ENCODE measurements around the gene LINS1. TPM values are rescaled to one million over a fixed set of nuclear protein-coding genes. Genes with fewer than 3 reads are reported as not detected.

Gene LINS1, protein sequence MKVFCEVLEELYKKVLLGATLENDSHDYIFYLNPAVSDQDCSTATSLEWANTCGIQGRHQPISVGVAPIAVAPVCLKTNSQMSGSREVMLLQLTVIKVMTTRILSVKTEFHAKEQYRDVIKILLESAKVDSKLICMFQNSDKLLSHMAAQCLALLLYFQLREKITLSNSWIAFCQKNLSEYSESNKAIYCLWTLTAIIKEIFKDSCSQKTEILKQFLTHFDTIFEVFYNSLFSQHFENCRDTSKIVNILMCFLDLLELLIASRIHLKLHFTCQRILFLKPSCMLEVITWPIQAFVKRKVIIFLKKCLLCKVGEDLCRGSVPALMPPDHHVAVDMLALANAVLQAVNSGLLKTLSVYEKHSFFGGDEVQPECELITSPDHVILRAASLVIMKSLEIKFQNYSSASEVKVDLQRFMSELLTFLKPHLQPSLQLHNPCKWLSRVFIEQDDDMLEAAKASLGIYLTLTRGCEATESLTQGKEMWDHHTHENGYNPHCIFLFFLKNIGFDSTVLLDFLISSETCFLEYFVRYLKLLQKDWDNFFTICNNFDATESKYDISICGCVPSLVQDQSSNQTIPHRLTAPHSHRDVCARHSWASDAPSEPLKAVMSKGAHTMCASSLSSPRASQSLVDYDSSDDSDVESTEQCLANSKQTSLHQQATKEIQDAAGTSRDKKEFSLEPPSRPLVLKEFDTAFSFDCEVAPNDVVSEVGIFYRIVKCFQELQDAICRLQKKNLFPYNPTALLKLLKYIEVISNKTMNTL
- polyA plus RNA-seq (21.4 and 23.4 TPM in 2 replicates), polyA minus RNA-seq (121 and 131 TPM in 2 replicates)

DNA sequence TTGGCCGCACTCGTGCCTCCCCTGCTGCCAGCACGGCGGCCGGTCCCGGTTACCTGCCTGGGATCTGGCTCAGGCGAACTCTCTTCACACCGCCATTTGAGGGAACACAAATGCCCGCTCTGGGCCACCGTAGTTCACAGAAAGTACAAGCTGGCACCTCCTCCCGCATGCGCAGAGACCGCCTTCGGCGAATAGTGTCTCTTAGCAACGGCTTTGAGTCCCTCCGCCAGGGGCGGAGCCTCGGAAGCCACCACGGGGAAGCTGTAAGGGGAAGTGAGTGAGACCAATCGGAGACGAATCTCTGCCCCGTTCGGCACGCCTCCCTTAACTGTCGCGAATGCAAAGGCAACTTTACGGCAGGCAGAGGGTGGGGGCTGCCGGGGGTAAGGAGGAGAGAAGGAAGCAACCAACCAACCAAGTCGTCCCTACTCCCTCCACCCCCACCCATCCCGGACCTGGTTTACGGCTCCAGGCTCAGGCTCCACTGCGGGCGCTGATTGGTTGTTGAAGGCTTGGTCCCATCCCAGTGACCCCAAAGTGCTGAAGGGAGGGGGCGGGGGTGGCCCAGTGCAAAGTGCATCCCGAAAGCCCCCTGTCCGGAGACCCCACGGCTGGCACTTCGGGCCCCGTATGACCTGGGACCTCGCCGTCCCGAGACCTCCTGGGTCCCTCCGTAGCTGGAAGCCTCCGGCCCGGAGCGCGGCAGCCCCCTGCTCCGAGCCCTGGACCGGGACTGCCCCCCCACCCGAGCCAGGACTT, at the start of gene LINS1, which contains the start of gene ASB7:
Gene LINS1, minus strand, starts transcription at position 121 of the 759 bp plus-strand sequence. CDS start 21,342 bp downstream, outside the sequence.
Gene ASB7, plus strand, starts transcription at position 526 of the 759 bp plus-strand sequence. CDS start 9,628 bp downstream, outside the sequence.
- TF ChIP-seq RAD21 (conservative IDR thresholded peaks at IDR 0.05), result no peak
- peak; percentile 73 for TF ChIP-seq MXI1 (conservative IDR thresholded peaks at IDR 0.05; ENCODE audit: poor library complexity, severe bottlenecking)
- TF ChIP-seq EZH2 (IDR thresholded peaks at IDR 0.05; ENCODE audit: borderline replicate concordance, insufficient read depth, low read length, poor library complexity, severe bottlenecking), result no peak
- peak; percentile 22 for TF ChIP-seq TAF1 (IDR thresholded peaks at IDR 0.05; ENCODE audit: low read depth)
- peak; percentile 85 for TF ChIP-seq POLR2AphosphoS5 (IDR thresholded peaks at IDR 0.05)
- TF ChIP-seq, protein P1, sequence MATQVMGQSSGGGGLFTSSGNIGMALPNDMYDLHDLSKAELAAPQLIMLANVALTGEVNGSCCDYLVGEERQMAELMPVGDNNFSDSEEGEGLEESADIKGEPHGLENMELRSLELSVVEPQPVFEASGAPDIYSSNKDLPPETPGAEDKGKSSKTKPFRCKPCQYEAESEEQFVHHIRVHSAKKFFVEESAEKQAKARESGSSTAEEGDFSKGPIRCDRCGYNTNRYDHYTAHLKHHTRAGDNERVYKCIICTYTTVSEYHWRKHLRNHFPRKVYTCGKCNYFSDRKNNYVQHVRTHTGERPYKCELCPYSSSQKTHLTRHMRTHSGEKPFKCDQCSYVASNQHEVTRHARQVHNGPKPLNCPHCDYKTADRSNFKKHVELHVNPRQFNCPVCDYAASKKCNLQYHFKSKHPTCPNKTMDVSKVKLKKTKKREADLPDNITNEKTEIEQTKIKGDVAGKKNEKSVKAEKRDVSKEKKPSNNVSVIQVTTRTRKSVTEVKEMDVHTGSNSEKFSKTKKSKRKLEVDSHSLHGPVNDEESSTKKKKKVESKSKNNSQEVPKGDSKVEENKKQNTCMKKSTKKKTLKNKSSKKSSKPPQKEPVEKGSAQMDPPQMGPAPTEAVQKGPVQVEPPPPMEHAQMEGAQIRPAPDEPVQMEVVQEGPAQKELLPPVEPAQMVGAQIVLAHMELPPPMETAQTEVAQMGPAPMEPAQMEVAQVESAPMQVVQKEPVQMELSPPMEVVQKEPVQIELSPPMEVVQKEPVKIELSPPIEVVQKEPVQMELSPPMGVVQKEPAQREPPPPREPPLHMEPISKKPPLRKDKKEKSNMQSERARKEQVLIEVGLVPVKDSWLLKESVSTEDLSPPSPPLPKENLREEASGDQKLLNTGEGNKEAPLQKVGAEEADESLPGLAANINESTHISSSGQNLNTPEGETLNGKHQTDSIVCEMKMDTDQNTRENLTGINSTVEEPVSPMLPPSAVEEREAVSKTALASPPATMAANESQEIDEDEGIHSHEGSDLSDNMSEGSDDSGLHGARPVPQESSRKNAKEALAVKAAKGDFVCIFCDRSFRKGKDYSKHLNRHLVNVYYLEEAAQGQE (IDR thresholded peaks at IDR 0.05; ENCODE audit: borderline replicate concordance), result peak; percentile 73
- peak; percentile 24 for TF ChIP-seq SMC3 (conservative IDR thresholded peaks at IDR 0.05; ENCODE audit: poor library complexity)
- peak; percentile 40 for TF ChIP-seq EP300 (conservative IDR thresholded peaks at IDR 0.05; ENCODE audit: poor library complexity, severe bottlenecking)
- no peaks in the 10 kb centered on the region for H4K20me1 ChIP-seq (ENCODE audit: insufficient read depth)
- H3K9me3 ChIP-seq (ENCODE audit: low read length), result no peaks in the 10 kb centered on the region
- no peaks in the 10 kb centered on the region for H3K27me3 ChIP-seq (ENCODE audit: insufficient read depth, low read depth, low read length)
- H3K9me2 ChIP-seq (ENCODE audit: insufficient read depth, low read length), result no peaks in the 10 kb centered on the region
- H3K79me2 ChIP-seq (replicated peaks; ENCODE audit: insufficient read depth, low read length), result peaks cover 63% of the 10 kb centered on the region
- peak within 1 kb of the TSS; percentile 79 for H3K9ac ChIP-seq (ENCODE audit: low read length)
- H3K36me3 ChIP-seq (ENCODE audit: insufficient read depth, low read length), result no peaks in the 10 kb centered on the region
- no peaks in the 10 kb centered on the region for H3F3A ChIP-seq (ENCODE audit: insufficient read depth, low read length, poor library complexity, severe bottlenecking)
- peak within 1 kb of the TSS; percentile 79 for H3K4me3 ChIP-seq (ENCODE audit: low read length)
- peak within 1 kb of the TSS; percentile 83 for H3K27ac ChIP-seq (ENCODE audit: low read length)
- H3K4me2 ChIP-seq (ENCODE audit: low read length), result peak within 1 kb of the TSS; percentile 69
- peak within 1 kb of the TSS; percentile 74 for H2AFZ ChIP-seq (ENCODE audit: low read depth, low read length)

DNA sequence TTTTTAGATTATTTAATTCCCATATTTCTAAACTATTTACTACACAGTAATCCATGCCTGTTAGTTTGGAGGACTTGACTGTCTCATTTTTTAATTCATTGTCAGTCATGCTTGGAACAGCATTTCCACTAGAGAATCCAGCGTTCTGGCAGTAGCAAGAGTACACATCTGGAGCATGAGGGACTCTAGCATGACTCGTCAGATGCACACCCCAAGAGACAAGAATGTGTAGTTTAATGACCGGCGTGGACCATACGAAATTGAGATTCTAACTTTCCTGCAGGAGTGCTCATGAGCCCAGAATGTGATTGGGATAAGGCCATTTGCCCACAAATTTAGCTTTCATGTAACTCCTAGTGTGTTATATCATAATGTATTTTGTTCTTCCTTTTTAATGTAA, 49.3 kb upstream of the LINS1 start:
- Histone ChIP-seq H3K4me2 (ENCODE audit: low read length) (no peak overlapping the region), H3K36me3 (ENCODE audit: insufficient read depth, low read length) (no peaks in the 10 kb centered on the region), H3K27me3 (ENCODE audit: insufficient read depth, low read depth, low read length) (no peaks in the 10 kb centered on the region), H3F3A (ENCODE audit: insufficient read depth, low read length, poor library complexity, severe bottlenecking) (no peaks in the 10 kb centered on the region), H3K4me3 (ENCODE audit: low read length) (no peak overlapping the region), H3K9me3 (ENCODE audit: low read length) (no peaks in the 10 kb centered on the region), H3K27ac (ENCODE audit: low read length) (no peak overlapping the region), H4K20me1 (ENCODE audit: insufficient read depth) (no peaks in the 10 kb centered on the region), H3K9me2 (ENCODE audit: insufficient read depth, low read length) (no peaks in the 10 kb centered on the region), H3K79me2 (replicated peaks; ENCODE audit: insufficient read depth, low read length) (no peaks in the 10 kb centered on the region), H2AFZ (ENCODE audit: low read depth, low read length) (no peak overlapping the region), H3K9ac (ENCODE audit: low read length) (no peak overlapping the region)
- no peak for TF ChIP-seq RAD21 (conservative IDR thresholded peaks at IDR 0.05)
- no peak for TF ChIP-seq EZH2 (IDR thresholded peaks at IDR 0.05; ENCODE audit: borderline replicate concordance, insufficient read depth, low read length, poor library complexity, severe bottlenecking)
- no peak for TF ChIP-seq MXI1 (conservative IDR thresholded peaks at IDR 0.05; ENCODE audit: poor library complexity, severe bottlenecking)
- no peak for TF ChIP-seq POLR2AphosphoS5 (IDR thresholded peaks at IDR 0.05)
- TF ChIP-seq TAF1 (IDR thresholded peaks at IDR 0.05; ENCODE audit: low read depth), result no peak
- TF ChIP-seq SMC3 (conservative IDR thresholded peaks at IDR 0.05; ENCODE audit: poor library complexity), result no peak
- TF ChIP-seq EP300 (conservative IDR thresholded peaks at IDR 0.05; ENCODE audit: poor library complexity, severe bottlenecking), result no peak
- TF ChIP-seq, protein P1 (IDR thresholded peaks at IDR 0.05; ENCODE audit: borderline replicate concordance), result no peak
- TF ChIP-seq, protein P2, sequence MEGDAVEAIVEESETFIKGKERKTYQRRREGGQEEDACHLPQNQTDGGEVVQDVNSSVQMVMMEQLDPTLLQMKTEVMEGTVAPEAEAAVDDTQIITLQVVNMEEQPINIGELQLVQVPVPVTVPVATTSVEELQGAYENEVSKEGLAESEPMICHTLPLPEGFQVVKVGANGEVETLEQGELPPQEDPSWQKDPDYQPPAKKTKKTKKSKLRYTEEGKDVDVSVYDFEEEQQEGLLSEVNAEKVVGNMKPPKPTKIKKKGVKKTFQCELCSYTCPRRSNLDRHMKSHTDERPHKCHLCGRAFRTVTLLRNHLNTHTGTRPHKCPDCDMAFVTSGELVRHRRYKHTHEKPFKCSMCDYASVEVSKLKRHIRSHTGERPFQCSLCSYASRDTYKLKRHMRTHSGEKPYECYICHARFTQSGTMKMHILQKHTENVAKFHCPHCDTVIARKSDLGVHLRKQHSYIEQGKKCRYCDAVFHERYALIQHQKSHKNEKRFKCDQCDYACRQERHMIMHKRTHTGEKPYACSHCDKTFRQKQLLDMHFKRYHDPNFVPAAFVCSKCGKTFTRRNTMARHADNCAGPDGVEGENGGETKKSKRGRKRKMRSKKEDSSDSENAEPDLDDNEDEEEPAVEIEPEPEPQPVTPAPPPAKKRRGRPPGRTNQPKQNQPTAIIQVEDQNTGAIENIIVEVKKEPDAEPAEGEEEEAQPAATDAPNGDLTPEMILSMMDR (IDR thresholded peaks at IDR 0.05; ENCODE audit: poor library complexity, severe bottlenecking), result no peak
